GM13977 (cell line): Measurements from ENCODE around the gene TULP3.

Experiments used
- DNase-seq: peaks from one replicate; pipeline ENCODE4 v3.0.0; 2012; ENCODE audit warnings: low spot score
- CTCF ChIP-seq: IDR thresholded peaks from 2 replicates; pipeline ENCODE4 v1.5.1; 2012; ENCODE audit warnings: mild to moderate bottlenecking, control low read depth; ENCODE audit not compliant: insufficient read depth; ENCODE audit errors: extremely low read depth, missing control alignments
- in situ Hi-C: fragments of 300-500 bp; cut with MboI; formaldehyde crosslinking; loops from one replicate; pipeline ENCODE4 v1.12.0; 2022; ENCODE audit warnings: low sequenced_read_pairs, low pct_unique_long_range_greater_than_20kb, mixed read lengths, inconsistent platforms; ENCODE audit not compliant: unreplicated experiment

Gene TULP3

DNA sequence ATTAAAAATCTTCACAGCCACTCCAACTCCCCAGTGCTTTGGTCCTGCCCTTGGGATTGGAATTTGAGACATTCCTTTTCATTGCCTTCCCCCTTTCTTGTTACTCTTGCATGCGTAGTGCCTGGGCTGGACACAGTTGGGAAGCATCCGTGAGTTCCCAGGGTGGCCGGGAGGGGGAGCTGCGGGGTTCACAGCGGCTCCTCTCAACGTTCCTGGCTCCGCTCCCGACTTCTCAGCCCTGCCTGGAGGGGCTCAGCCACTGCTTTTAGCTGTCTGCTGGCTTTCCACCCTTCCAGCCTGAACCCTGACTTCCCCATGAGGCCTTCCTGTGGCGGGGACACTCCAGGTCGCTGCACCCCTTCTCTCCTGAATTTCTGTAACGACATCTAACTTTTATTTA is 37.1 kb upstream of the TULP3 start:
- in situ Hi-C loops = no loop called here
- DNase-seq = peak; percentile 53

DNA sequence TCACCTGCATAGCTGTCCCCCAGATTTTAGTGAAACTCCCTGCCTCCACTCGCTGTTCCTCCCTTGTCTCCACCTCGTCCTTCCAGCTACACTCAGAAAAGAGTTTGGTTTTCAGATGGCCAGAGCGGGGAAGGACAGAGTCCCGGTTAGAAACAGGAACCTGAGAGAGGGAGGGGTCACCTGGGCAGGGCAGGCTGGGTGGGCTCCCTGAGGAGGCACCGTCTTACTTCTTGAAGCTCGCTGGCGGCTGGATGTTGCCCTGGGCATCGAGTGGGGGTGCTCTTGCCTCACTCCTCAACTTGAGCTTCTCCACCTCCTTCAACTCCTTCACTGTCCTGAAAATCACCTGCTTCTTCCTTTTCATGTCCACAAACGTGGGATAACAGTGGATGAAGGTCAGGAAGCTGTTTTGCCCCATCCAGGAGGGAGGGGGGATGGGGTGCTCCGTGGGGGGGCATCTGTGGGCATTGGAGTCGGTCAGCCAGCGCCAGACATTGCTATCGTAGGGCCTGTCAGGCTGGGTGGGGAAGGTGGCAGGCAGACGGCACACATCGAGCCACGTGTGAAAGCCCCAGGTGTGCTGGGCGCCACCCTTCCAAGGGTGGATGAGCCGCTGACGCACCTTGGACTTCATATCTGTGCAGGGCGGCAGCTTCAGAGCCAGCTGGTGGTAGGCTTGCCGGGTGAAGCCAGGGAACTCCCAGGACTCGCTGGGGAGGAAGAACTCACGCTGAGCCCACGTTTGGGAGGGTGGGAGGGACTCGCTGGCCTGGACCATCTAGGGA is 35.8 kb upstream of the TULP3 start:
- no peak for TF ChIP-seq CTCF
- in situ Hi-C loops = no loop called here
- DNase-seq = no peak

More for the DNA sequence above, 37.1 kb upstream of the TULP3 start:
- peak; percentile 55 for TF ChIP-seq CTCF

DNA sequence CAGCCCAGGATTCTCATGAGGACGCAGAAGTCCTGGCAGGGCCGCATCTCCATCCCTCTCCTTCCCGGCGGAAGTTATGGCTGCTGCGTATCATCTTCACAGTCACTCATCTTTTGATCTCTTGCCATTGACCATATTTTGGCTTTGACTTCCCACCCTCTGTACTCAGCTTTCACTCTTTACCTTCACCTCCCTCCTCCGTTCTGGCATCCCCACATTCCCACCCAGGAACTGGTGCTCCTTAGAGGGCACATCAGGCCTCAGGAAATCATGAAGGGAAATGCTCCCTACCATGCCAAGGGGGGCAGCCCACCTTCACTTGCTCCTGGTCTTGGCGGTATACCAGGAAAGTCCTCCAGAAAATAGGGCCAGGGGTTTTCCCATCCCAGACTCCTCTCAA is 35.1 kb upstream of the TULP3 start:
- in situ Hi-C loops = no loop called here
- no peak for TF ChIP-seq CTCF
- DNase-seq = no peak

DNA sequence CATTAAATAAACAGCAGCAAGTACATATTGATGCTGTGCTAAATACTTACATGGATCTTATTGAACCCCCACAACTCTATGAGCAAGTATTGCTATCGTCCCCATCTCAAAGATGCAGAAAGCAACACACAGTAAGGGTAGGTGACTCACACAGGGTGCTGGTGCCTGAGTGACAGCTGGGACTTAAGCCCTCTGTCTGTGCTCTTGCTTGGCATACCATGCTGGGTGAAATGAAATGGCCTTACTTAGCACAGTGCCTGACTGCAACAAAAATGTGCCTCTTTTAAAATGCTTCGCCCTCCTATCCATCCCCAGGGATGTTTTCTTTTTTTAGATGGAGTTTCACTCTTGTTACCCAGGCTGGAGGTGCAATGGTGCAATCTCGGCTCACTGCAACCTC is 34.6 kb upstream of the TULP3 start:
- DNase-seq = no peak

DNA sequence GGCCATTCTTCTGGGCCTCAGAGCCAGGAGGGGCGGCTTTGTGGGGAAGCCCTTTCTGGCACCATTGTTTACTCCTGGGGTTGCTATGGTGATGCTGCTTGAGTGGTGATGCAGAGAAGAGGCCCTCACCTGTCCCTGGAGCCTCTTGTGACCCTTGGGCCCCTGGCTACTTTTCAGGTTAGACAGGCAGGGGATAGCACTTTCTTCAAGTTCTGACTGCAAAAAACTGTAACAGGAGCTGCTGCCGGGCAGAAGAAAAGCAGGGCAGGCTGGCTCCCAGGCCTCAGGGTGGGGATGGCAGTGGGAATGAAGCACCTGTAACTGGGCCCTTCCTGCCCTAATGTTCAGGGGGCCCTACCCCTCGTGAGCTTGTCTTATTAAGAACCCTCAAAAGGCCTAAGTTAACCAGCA is 33.7 kb upstream of the TULP3 start, which contains the start of gene TEX52:
Gene TEX52 (minus strand): TSS at position 19 of the 411 bp plus-strand sequence. CDS start 13 bp downstream, at position 6.
- TF ChIP-seq CTCF = no peak
- in situ Hi-C loops = no loop called here
- no peak for DNase-seq

More for the DNA sequence above, 34.6 kb upstream of the TULP3 start:
- in situ Hi-C loops = no loop called here
- no peak for TF ChIP-seq CTCF

GRCh38 chr12:2857576-2857975 is 33.1 kb upstream of the TULP3 start:
- in situ Hi-C loops = no loop called here
- TF ChIP-seq CTCF = no peak
- DNase-seq = no peak

GRCh38 chr12:2858334-2858733 is 32.4 kb upstream of the TULP3 start:
- no peak for TF ChIP-seq CTCF
- no peak for DNase-seq
- in situ Hi-C loops = no loop called here
